Fibroblast of skin of right biceps (primary cell): ENCODE measurements around the gene MRPL27.

Source experiments
- DNase-seq: peaks from one replicate; pipeline ENCODE4 v3.0.0-alpha.2; 2013

The MRPL27 gene

GRCh38 chr17:50344731-50345365 is 28.1 kb downstream of the MRPL27 start:
- no peak for DNase-seq

DNA sequence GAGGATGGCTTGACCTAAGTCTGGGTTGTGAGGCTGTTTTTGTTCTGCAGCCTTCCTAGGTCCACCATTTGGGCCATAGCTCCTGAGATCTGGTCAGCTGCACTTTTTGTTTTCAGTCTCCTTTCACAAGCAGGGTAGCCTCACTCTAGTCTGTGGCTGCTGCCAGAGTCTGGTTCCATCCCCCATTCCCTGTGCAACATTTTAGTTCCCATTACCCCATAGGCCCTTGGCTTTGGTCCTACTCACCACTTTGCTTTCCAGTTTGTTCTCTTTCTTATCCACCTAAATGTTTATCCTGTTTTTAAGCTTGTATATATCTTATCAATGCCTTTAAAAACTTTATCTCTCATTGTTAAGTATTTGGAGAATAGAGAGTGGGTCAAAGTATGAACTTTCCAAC is 33.6 kb downstream of the MRPL27 start:
- DNase-seq = no peak

GRCh38 chr17:50338645-50339044 is 34.3 kb downstream of the MRPL27 start:
- no peak for DNase-seq

- no peak for DNase-seq
Measured at GRCh38 chr17:50337956-50338355, 35.0 kb downstream of the MRPL27 start.

DNA sequence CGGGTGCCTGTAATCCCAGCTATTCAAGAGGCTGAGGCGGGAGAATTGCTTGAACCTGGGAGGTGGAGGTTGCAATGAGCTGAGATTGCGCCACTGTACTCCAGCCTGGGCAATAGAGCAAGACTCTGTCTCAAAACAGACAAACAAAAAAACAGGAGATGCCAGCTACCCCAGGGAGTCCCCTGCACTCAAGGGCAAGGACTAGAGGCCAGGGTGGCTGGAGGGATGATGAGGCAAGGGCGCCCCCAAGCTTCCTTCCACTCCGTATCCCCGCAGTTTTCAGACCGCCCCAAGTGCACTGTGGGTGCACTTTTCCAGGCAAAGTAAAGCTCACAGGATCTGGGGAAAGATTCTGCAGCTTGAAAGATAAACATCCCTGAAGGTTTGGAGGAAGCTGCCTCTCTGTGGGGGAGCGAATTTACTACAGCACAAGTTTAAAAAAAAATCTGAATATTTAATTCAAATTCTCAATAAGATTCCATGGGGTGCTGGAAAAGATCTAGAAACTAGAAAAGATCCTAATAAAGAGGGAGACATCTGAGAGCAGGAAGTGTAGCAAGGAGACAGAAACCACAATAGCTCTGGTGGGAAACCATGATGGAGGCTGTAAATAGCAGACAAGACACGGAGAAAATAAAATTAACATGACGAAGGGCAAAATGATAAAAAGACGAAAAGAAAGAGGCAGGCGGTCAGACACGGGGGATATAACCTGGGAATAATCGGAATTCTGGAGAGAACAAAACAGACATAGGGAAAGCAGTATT is 39.5 kb downstream of the MRPL27 start:
- DNase-seq = peak; percentile 22

- no peak for DNase-seq
Measured at GRCh38 chr17:50332196-50332595, 40.8 kb downstream of the MRPL27 start.

GRCh38 chr17:50331085-50331791 is 41.7 kb downstream of the MRPL27 start:
- peak; percentile 87 for DNase-seq

GRCh38 chr17:50330151-50330775 is 42.7 kb downstream of the MRPL27 start:
- no peak for DNase-seq

GRCh38 chr17:50329716-50330115 is 43.3 kb downstream of the MRPL27 start:
- no peak for DNase-seq

DNA sequence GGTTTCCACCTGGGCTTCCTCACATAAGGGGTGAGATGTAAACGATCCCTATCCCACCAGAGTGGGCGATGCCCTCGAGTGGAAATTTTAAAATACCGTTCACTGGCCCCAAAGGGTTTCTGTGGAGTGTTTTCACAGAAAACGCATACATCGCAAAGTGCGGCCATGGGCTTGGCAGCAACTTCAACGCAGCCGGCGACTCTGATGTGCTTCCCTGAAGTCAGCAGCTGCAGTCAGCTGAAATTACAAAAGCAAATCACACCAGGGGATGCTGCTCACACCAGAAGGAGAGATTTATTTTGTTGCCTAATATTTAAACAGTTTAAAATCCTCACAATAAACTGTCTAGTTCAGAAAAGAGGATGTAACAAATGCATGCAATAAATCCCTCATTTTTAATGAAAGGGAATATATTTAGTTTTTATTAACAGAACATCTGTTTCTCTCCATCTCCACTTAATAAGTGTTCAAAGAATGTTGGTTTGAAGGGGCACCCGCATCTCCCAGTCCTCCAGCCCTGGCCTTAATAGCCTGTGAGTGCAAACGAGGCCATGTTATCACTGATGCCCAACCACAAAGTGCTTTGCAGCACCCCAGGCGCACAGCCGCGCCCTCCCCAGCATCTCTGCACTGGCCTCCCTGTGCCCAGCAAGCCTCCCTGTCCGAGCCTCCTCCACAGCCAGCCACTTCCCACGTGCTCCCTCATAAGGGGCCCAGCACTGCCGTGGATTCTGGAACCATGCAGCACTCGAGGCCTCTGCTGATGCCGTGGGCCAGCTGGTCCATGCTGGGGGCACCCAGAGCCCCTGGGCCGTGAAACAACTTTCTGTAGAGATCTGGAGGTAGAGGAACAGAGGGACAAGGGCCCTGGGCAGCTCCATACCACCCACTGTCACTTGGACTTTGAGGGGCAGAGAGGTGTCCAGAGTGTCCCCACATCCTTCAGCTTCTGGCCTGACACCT is 44.3 kb downstream of the MRPL27 start:
- no peak for DNase-seq

- DNase-seq = no peak
Measured at GRCh38 chr17:50326831-50327364, 46.1 kb downstream of the MRPL27 start.

DNA sequence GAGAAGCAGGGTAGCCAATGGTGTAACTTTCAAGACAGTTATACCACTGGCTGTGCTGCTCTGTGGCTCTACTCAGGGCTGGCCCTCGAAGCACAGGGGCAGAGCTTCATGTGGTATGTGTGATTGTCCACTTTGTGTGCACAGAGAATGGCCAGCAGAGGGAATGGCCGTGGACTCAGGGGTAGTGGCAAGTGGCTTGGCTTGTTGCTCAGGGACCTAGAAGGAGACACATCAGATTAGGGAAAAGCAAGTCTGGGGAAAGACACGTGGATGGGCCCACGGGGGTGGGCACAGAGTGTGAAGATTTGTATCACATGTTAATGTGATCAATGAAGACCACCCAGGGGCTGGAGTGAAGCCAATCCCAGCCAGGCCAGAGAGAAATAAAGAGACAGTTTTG is 47.1 kb downstream of the MRPL27 start:
- no peak for DNase-seq

DNA sequence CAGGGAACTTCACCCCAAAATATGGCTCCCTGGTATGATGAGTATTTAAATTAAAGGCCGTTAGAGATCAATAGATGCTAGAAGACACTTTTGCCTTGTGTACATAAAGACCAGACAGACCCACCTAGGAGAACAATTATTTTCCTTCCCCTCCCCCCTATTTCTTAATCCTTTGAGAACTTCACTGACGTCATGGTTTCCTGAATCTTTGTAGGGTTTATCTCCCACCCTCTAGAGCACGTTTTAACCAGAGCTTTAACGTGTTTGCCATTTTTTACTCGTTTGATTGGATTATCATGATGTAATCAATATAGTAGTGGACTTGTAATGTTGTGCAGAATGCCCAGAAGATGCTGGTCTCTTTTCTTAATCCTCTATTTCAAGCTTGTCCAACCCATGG is 49.9 kb downstream of the MRPL27 start:
- no peak for DNase-seq

GRCh38 chr17:50322271-50322670 is 50.7 kb downstream of the MRPL27 start:
- no peak for DNase-seq

- no peak for DNase-seq
Measured at GRCh38 chr17:50319306-50320004, 53.5 kb downstream of the MRPL27 start.

- DNase-seq = peak; percentile 19
Measured at GRCh38 chr17:50318501-50319285, 54.3 kb downstream of the MRPL27 start.
